ENCODE data around the gene JUP. TPM values are rescaled to one million over a fixed set of nuclear protein-coding genes. Genes with fewer than 3 reads are reported as not detected.

The JUP gene
- total and polyA plus RNA-seq, 2 of the 4 experiments (the other 2 are of a cell fraction), result 12.9 to 27.3 TPM

DNA sequence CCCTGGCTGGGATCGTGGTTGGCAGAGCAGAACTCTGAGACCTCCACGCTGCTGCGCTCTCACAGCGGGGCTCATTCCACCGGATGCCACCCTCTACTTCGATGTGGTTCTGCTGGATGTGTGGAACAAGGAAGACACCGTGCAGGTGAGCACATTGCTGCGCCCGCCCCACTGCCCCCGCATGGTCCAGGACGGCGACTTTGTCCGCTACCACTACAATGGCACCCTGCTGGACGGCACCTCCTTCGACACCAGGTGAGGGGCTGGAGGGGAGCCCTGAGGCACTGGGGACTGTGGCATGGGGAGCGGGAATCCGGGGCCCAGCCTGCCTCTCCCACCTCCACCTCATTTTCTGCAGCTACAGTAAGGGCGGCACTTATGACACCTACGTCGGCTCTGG lies 31.5 kb upstream of the JUP start:
- no peak overlapping the region for H3K14ac ChIP-seq (replicated peaks; ENCODE audit: low read depth, low read length)
- H4K20me1 ChIP-seq (ENCODE audit: insufficient read depth, low read length), result peaks cover 60% of the 10 kb centered on the region
- peaks cover 18% of the 10 kb centered on the region for H3K9me1 ChIP-seq (ENCODE audit: insufficient read depth, low read length)
- dilution Hi-C loops (cut with HindIII; ENCODE audit: low sequenced_read_pairs, unreplicated experiment) (no loop called here), intact Hi-C loops (cut with micrococcal nuclease) (no loop called here), in situ Hi-C loops (cut with MboI; ENCODE audit: low sequenced_read_pairs) (no loop called here)
- H3K18ac ChIP-seq (ENCODE audit: low read depth, low read length), result no peak overlapping the region
- H4K8ac ChIP-seq (ENCODE audit: low read depth in 2 of 2, low read length in 2 of 2), result no peak overlapping the region
- H2BK20ac ChIP-seq (ENCODE audit: low read depth, low read length), result no peak overlapping the region
- no peak overlapping the region for H3K27ac ChIP-seq (ENCODE audit: insufficient read depth, low read length)
- ATAC-seq (ENCODE audit: low read depth) (no peak), DNase-seq (no peak)
- H2BK5ac ChIP-seq (ENCODE audit: low read depth, low read length, poor library complexity, severe bottlenecking), result no peak overlapping the region
- POLR2A ChIA-PET (ENCODE audit: unreplicated experiment), result interaction anchor here (0.7 kb wide), 1 partner anchor 11 kb away, joined by 8 read pairs; no protein-coding TSS in a partner anchor
- H4K5ac ChIP-seq (ENCODE audit: low read depth, low read length), result no peak overlapping the region
- peaks cover 51% of the 10 kb centered on the region for H3K36me3 ChIP-seq (ENCODE audit: control insufficient read depth, insufficient read depth, low read length)
- H2AK9ac ChIP-seq (replicated peaks; ENCODE audit: low read depth, low read length, poor library complexity), result no peak overlapping the region
- H3K27me3 ChIP-seq (ENCODE audit: control insufficient read depth, insufficient read depth, low read length), result no peaks in the 10 kb centered on the region
- TF ChIP-seq RAD21 (IDR thresholded peaks at IDR 0.05; ENCODE audit: low read length) (no peak), MAZ (IDR thresholded peaks at IDR 0.05; ENCODE audit: borderline replicate concordance, low read depth, low read length) (no peak), MXI1 (IDR thresholded peaks at IDR 0.05; ENCODE audit: borderline replicate concordance, low read depth, low read length) (no peak), RFX5 (IDR thresholded peaks at IDR 0.05; ENCODE audit: low read depth, low read length) (no peak)
- H3K4me2 ChIP-seq (ENCODE audit: low read depth, low read length), result no peak overlapping the region
- no peaks in the 10 kb centered on the region for H3K9me3 ChIP-seq (ENCODE audit: control insufficient read depth, insufficient read depth, low read length)
- no peak overlapping the region for H3K23ac ChIP-seq (ENCODE audit: low read depth, low read length)
- H3K79me1 ChIP-seq (ENCODE audit: low read depth in 1 of 2, low read length in 2 of 2), result peaks cover 17 to 85% of the 10 kb centered on the region in 2 experiments
- H3K4me1 ChIP-seq (ENCODE audit: control insufficient read depth, insufficient read depth, low read length), result peaks cover 11% of the 10 kb centered on the region
- H2AFZ ChIP-seq (replicated peaks; ENCODE audit: low read length, poor library complexity), result no peak overlapping the region
- no peak overlapping the region for H4K91ac ChIP-seq (ENCODE audit: insufficient read depth, low read depth, low read length)
- no peak overlapping the region for H2BK120ac ChIP-seq (ENCODE audit: low read depth, low read length)
- CTCF ChIA-PET, result no interaction called here
- no CpG with 5 or more reads among the region's 20 CpGs for WGBS, 2 experiments (ENCODE audit: extremely low coverage in 2 of 2, insufficient read length in 1 of 2)
- no peak overlapping the region for H2AK5ac ChIP-seq (ENCODE audit: low read depth, low read length)
- H3K4ac ChIP-seq (ENCODE audit: low read depth, low read length), result no peak overlapping the region
- H2BK15ac ChIP-seq (ENCODE audit: low read depth, low read length), result no peak overlapping the region
- no peak overlapping the region for H3K9ac ChIP-seq (ENCODE audit: low read depth, low read length)
- H3K4me3 ChIP-seq (ENCODE audit: insufficient read depth, low read depth, low read length), result no peak overlapping the region
- H3K56ac ChIP-seq (ENCODE audit: extremely low read depth, insufficient read depth, low read length), result no peak overlapping the region
- no TSS peak for BruUV-seq (replicated peaks)
